CD4-positive, alpha-beta T cell treated with Interleukin-12 subunit alpha and Interleukin-12 subunit beta, for 1 hour (primary cell): ENCODE results near the gene HAPLN2.

Experiments
- DNase-seq: peaks from one replicate; pipeline ENCODE4 v3.0.0-alpha.2; 2020

The HAPLN2 gene

DNA sequence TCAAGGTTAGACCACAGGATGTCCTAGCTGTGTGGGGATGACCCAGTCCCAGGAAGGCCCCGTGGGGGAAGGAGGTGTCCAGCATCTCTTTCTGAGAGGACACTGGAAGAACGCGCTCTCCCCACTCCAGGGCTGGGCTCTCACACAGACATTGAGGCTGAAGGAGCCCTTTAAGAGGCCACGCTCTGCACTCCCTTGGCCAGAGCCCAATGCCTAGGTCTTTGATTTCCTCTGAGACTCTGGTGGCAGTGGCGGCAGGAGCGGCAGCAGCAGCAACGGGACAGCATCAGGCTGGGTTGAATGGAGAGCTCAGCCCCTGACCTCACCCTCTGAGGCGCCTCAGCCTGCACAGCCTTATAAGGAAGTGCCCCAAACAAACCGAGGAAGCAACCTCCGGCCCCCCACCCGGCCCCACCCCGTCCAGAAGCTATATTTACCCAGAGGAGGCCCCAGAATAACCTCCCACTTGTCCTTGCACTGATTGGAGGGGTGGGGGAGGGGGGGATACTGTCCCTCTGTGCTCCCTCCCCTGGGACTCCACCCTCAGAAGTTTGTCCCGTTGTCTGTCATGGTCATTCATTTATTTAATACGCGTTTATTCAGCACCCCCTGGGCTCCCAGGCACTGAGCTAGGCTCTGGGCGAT is 45.7 kb downstream of the HAPLN2 start:
- no peak for DNase-seq

DNA sequence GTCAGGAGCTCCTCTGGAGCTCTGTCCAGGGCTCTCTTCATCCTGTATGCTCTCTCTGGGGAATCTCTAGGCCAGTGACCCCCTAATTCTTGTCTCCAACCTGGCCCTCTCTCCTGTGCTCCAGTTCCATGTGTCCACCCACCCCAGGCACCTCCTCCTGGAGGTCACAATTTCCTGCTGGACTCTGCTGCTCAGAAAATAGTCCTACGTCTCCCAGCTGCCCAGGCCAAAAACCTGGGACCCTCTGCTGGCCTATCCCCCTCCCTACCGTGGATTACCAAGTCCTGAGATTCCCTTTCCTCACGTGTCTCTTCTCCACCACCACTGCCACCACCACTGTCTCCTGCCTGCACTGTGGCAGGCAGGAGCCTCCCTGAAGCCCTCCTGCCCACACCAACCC is 46.3 kb downstream of the HAPLN2 start:
- no peak for DNase-seq

DNA sequence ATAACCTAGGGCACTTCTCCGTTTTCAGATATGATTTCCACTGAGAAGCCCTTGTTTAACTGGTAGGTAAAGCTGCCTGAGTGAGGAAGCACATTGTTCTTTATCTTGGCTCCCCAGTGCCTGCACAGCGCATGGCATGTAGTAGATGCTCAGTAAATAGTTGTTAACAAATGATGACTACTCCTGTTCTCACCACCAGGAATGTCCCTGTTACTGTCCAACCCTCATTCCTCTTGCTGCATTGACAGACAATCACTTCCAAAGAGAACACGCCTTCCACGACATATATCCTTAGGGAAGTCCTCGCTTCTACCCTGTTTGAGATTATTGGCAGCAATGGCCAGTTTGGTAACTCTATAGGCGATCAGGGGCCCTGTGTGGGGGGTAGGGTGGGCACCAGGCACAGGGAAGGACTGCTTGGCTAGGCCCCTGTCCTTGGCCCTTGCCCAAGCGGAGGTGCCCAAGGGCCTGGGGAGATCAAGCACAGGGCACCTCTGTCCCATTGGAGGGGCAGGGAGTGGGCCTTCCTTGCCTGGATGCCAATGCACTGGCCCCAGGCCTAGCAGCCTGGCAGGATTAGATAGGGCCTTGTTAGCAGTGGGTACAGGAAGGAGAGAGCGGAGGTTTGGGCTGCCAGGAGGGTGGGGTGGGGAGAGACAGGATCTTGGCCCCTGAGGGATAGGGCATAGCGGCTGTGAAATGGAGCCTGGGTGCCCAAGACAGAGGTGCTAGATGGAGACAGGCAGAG is 47.8 kb downstream of the HAPLN2 start:
- no peak for DNase-seq

DNA sequence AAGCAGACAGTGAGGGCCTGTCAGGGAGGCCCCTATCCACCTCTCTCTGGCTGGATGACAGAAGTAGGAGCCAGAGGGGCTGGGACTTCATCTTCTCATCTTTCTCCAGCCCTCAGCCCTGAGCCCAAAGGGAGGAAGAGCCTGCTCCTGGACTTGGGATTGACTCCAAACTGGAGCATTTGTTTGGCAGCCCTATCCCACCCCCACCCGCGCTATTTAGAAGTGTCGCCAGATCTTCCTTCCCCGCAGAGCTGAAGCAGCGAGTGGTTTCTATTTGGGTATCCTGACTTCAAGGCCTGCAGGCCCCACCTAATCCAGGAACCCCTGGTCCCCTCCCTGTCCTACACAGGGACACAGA is 48.4 kb downstream of the HAPLN2 start:
- no peak for DNase-seq

DNA sequence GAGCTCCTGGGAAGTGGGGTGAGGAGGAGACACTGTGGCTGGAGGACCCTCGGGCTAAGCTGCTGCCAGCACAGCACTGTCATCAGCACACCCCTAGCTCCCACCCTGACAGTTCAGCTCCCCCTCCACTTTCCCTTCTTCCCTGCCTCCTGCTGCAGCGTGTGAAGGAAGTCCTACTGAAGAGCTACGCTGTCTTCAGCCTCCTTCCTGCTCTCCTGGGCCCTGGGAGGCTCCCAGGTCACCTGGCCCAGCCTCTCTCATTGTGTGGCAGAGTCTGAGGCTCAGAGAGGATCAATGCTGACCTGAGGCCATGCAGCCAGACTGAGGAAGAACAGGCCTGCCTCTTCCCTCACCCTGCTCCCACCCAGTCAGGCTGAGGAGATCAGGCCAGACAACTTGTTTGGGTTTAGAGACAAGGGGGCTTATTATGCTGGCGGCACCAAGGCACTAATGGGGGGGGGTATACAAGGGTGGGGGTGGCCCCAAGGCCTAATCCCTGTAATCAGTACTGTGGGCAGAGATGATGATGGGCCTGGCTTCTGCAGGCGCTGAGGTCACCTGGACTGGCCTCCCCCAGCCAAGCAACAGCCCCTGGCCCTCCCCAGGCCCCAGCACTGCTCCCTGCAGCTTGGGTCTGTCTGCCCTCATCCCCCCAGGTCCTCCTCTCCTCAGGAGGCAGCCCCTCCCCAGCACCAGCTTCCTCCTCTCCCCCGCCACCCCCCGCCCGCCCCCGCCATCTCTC is 48.9 kb downstream of the HAPLN2 start:
- DNase-seq: no peak

DNA sequence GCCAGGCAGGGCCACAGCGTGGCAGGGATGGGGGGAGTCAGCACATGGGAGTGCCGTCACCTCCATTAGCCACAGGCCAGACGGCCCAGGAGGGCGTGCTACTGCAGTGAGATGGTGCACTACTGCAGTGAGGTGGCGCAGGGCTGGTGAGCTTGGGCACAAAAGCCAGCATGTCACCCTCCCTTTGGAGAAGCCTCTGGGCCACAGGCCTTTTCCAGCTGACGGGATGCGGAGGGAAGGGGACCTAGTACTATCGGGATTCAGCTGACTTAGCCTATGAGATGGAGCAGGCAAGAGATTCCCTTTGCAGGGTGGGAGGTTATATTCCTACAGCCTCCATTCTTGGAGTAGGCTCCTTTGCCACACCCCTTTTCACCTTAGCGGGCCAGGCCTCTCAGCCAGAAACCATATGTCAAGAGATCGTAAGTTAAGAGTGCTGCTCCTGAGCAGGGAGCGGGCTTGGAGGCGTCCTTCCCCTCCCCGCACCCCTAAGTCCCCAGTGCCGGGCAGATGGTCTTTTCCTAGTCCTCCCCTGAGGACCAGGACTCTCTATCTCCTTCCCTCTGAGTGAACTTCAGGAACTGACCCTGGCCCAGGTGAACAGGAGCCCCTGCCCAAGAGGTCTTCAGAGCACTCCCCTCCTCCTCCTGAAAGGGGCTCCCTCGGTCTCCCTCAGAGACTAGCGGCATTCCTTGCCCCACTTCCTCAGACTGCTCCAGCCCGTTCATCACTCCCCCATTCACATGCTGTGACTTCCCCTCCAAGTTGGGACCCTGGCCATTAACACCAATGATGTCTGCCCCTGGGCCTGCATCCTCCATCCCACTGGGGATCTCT is 49.8 kb downstream of the HAPLN2 start:
- DNase-seq: no peak

DNA sequence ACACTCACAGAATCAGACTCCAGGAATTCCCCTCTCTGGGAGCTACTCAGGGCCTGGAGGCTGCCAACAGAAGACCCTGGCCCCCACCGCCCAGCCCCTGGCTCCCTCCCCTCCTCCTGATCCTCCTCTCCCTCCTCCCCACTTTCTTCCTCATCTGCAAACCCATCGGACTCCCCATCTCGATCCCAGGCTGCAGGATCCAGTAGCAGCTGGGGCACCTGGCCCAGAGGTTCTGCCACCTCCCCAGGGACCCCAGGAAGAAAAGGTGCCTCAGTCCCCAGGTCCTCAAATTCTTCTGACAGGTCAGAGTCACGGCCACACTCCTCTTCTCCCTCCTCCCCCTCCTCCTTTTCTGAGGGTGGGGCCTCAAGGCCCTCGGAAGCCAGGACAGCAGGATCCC is 50.6 kb downstream of the HAPLN2 start:
- no peak for DNase-seq

DNA sequence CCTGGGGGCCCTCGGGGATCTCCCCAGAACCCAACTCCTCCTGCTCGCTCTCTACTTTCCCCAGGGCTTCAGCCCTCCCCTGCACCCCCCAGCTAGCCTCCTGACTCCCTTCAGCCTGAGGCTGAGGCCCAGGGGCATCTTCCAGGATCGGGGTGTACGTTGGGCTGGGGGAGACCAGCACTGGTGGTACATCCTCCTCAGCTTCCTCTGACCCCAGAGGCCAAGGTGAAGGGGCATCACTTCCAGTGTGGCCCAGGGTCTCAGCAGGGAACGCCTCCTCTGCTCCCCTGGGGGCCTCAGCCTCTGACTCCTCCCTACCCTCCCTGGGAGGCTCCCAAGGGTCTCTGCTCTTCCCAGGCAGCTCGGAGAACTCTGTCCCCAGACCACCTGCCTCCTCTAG is 51.1 kb downstream of the HAPLN2 start:
- DNase-seq: no peak

DNA sequence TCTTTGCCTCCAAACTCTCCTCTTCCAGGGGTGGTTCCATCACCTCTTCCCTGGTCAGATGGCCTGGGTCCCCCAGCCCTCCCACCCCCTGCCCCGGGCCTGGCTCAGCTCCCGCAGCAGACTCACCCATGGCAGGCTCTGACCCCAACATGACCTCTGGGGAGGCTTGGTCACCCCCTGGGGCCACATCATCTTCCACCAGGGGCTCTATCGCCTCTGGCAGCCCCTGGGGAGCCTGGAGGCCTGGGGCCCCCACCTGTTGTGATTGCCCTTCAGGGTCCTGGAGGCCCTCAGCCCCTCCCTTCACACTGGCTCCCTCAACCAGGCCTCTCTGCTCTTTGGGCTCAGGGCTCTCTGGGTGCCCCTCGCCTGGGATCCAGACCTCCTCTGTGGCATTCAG is 51.6 kb downstream of the HAPLN2 start:
- DNase-seq: no peak

DNA sequence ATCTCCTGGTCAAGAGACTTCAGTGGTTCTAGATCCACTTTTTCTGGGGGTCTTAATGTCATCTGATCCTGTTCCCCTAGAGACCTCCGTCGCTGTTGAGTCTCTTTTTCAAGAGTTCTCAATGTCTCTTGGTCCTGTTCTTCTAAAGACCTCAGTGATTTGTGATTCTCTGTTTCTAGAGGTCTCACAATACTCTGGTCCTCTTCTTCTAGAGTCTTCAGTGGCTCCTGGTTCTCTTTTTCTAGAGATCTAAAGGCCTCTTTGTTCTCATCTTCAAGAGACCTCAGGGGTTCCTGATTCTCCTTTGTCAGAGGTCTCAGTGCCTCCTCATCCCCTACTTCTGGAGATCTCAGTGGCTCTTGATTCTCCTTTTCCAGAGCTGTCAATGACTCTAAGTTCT is 52.6 kb downstream of the HAPLN2 start:
- DNase-seq: no peak

DNA sequence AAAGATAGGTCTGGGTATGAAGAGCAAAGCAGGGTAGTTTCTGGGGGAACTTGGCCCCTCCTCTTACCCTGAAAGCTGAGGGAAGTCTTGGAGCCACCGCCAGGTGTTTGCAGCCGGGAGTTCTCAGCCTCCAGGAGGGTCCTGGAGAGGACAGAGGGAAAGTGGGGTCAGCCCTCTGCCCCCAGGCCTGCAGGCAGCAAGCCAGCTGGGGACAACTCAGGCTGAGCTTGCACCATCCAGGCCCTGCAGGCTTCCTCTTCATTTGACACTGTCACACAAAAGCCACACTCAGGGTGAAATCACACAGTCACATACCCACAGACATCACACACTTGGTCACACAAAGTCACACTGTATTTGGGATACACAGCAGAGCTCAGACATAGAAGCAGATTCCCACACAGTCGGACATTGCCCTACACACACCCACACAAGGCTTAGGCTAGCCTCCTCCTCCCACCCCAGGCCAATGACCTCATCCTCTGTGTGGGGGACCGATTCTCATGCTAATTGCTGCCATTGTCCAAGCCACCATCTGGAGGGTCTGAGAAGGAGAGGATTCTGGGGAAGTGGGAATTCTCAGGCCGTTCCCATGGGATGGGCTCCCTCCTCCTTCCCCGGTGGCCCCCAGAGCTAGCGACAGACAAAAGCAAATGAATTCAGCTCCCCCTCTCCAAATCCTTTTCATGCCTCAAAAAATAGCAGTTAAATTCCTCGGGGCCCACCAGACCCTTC is 54.3 kb downstream of the HAPLN2 start:
- no peak for DNase-seq
